ENCODE measurements around the gene RAB42. TPM values are rescaled to one million over a fixed set of nuclear protein-coding genes. Genes with fewer than 3 reads are reported as not detected.

Gene RAB42
- total RNA-seq, 1 experiment from 2014 or later, result 12.6 TPM

DNA sequence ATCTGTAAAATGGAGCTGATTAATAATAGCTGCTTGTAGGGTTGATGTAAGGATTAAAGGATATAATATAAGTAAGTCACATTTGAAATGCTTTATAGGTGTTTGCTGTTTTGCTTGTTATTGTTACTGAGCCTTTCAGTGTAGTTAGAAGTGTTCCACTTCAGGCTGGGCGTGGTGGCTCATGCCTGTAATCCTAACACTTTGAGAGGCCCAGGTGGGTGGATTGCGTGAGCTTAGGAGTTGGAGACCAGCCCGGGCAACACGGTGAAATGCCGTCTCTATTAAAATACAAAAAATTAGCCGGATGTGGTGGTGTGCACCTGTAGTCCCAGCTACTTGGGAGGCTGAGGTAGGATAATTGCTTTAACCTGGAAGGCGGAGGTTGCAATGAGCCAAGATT lies 27.0 kb upstream of the RAB42 start (continued):
- no peak for TF ChIP-seq PRDM15 (CRISPR knock-in tag; IDR thresholded peaks at IDR 0.05)
- no peak for TF ChIP-seq ZNF219 (CRISPR knock-in tag; IDR thresholded peaks at IDR 0.05; ENCODE audit: borderline replicate concordance)
- no peak for TF ChIP-seq SMAD3 (CRISPR knock-in tag; IDR thresholded peaks at IDR 0.05; ENCODE audit: borderline replicate concordance)

- TF ChIP-seq ATF1 (CRISPR knock-in tag; IDR thresholded peaks at IDR 0.05) (no peak), TEAD1 (CRISPR knock-in tag; IDR thresholded peaks at IDR 0.05) (no peak), ZSCAN18 (CRISPR knock-in tag; IDR thresholded peaks at IDR 0.05) (no peak), ZNF263 (CRISPR knock-in tag; IDR thresholded peaks at IDR 0.05; ENCODE audit: low read depth) (no peak), SMAD3 (CRISPR knock-in tag; IDR thresholded peaks at IDR 0.05; ENCODE audit: borderline replicate concordance) (no peak), FOXP4 (CRISPR knock-in tag; IDR thresholded peaks at IDR 0.05) (no peak)
- TF ChIP-seq, protein P1, sequence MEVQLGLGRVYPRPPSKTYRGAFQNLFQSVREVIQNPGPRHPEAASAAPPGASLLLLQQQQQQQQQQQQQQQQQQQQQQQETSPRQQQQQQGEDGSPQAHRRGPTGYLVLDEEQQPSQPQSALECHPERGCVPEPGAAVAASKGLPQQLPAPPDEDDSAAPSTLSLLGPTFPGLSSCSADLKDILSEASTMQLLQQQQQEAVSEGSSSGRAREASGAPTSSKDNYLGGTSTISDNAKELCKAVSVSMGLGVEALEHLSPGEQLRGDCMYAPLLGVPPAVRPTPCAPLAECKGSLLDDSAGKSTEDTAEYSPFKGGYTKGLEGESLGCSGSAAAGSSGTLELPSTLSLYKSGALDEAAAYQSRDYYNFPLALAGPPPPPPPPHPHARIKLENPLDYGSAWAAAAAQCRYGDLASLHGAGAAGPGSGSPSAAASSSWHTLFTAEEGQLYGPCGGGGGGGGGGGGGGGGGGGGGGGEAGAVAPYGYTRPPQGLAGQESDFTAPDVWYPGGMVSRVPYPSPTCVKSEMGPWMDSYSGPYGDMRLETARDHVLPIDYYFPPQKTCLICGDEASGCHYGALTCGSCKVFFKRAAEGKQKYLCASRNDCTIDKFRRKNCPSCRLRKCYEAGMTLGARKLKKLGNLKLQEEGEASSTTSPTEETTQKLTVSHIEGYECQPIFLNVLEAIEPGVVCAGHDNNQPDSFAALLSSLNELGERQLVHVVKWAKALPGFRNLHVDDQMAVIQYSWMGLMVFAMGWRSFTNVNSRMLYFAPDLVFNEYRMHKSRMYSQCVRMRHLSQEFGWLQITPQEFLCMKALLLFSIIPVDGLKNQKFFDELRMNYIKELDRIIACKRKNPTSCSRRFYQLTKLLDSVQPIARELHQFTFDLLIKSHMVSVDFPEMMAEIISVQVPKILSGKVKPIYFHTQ (CRISPR knock-in tag; IDR thresholded peaks at IDR 0.05), result no peak
- CTCF ChIA-PET, result interaction anchor here (1.6 kb wide), 1 partner anchor 37 kb away, joined by 10 read pairs; no protein-coding TSS in a partner anchor
- Mint-ChIP-seq H3K4me3 (no peak overlapping the region), H3K4me1 (no peaks in the 10 kb centered on the region), H3K27me3 (ENCODE audit: low read depth) (no peaks in the 10 kb centered on the region), H3K36me3 (peaks cover 62% of the 10 kb centered on the region), H3K27ac (no peak overlapping the region), H3K9me3 (no peaks in the 10 kb centered on the region)
- POLR2A ChIA-PET, result no interaction called here
- ATAC-seq, result no peak
- DNase-seq (ENCODE audit: low spot score), result no peak
Observed at GRCh38 chr1:28565726-28566125, 26.3 kb upstream of the RAB42 start.

- Mint-ChIP-seq H3K36me3 (peaks cover 59% of the 10 kb centered on the region), H3K27ac (no peak overlapping the region), H3K4me3 (no peak overlapping the region), H3K9me3 (no peaks in the 10 kb centered on the region), H3K4me1 (no peaks in the 10 kb centered on the region), H3K27me3 (ENCODE audit: low read depth) (no peaks in the 10 kb centered on the region)
- ChIA-PET POLR2A (interaction anchor here (0.7 kb wide), 1 partner anchor 10 kb away, joined by 7 read pairs; no protein-coding TSS in a partner anchor), CTCF (no interaction called here)
- DNase-seq (ENCODE audit: low spot score) (no peak), ATAC-seq (no peak)
- TF ChIP-seq NR3C1 (CRISPR knock-in tag; conservative IDR thresholded peaks at IDR 0.05; ENCODE audit: low read depth) (no peak), TEAD1 (CRISPR knock-in tag; IDR thresholded peaks at IDR 0.05) (no peak), NR2C2 (CRISPR knock-in tag; IDR thresholded peaks at IDR 0.05) (no peak), ATF1 (CRISPR knock-in tag; IDR thresholded peaks at IDR 0.05) (no peak), ZNF138 (CRISPR knock-in tag; conservative IDR thresholded peaks at IDR 0.05) (no peak), OVOL2 (CRISPR knock-in tag; IDR thresholded peaks at IDR 0.05; ENCODE audit: borderline replicate concordance) (no peak), MYBL2 (CRISPR knock-in tag; IDR thresholded peaks at IDR 0.05) (no peak), TEAD4 (CRISPR knock-in tag; IDR thresholded peaks at IDR 0.05) (no peak), PRDM15 (CRISPR knock-in tag; IDR thresholded peaks at IDR 0.05) (no peak), ZNF317 (CRISPR knock-in tag; IDR thresholded peaks at IDR 0.05; ENCODE audit: borderline replicate concordance, low read depth) (no peak)
- TF ChIP-seq, protein P2, sequence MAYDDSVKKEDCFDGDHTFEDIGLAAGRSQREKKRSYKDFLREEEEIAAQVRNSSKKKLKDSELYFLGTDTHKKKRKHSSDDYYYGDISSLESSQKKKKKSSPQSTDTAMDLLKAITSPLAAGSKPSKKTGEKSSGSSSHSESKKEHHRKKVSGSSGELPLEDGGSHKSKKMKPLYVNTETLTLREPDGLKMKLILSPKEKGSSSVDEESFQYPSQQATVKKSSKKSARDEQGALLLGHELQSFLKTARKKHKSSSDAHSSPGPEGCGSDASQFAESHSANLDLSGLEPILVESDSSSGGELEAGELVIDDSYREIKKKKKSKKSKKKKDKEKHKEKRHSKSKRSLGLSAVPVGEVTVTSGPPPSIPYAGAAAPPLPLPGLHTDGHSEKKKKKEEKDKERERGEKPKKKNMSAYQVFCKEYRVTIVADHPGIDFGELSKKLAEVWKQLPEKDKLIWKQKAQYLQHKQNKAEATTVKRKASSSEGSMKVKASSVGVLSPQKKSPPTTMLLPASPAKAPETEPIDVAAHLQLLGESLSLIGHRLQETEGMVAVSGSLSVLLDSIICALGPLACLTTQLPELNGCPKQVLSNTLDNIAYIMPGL (CRISPR knock-in tag; IDR thresholded peaks at IDR 0.05), result no peak
Observed at GRCh38 chr1:28566931-28567330, 25.1 kb upstream of the RAB42 start.

Measured in WTC11 (cell line).